HepG2 (cell line): ENCODE data around the gene AKIRIN1. TPM values are rescaled to one million over a fixed set of nuclear protein-coding genes. Genes with fewer than 3 reads are reported as not detected.
A peak's percentile ranks its signal among the peaks of the same experiment; 100 is the strongest.

Experiments
- CCAR2 ChIP-seq: fragments of 200-400 bp; formaldehyde crosslinking; optimal IDR thresholded peaks from 2 replicates; pipeline ENCODE3; 2018; ENCODE audit warnings: low read depth, mild to moderate bottlenecking, low read length, moderate library complexity
- DMAP1 ChIP-seq: IDR thresholded peaks from 2 replicates; pipeline ENCODE4 v1.6.1; 2016
- HMGXB4 ChIP-seq, 2 experiments: sonication (generic) in 1 of 2; formaldehyde crosslinking in 1 of 2; IDR thresholded peaks; 2 replicates each; pipeline versions ENCODE4 v1.4.0 to v1.6.1; 2018 to 2020; ENCODE audit warnings: missing genetic modification reagents in 2 of 2, borderline replicate concordance in 1 of 2, low read depth in 1 of 2, mild to moderate bottlenecking in 1 of 2, missing biosample characterization in 1 of 2
- KLF12 ChIP-seq: sonication (generic); formaldehyde crosslinking; IDR thresholded peaks from 2 replicates; pipeline ENCODE4 v1.4.0; 2020; ENCODE audit warnings: missing genetic modification reagents, borderline replicate concordance
- RAD51 ChIP-seq: fragments of 450-650 bp; IDR thresholded peaks from 2 replicates; pipeline ENCODE4 v1.6.1; 2016; ENCODE audit warnings: borderline replicate concordance
- RARA ChIP-seq: IDR thresholded peaks from 2 replicates; pipeline ENCODE4 v1.6.1; 2016; ENCODE audit warnings: missing genetic modification reagents, missing compliant biosample characterization
- RBM39 ChIP-seq: fragments of 200-400 bp; formaldehyde crosslinking; IDR thresholded peaks from one replicate; pipeline ENCODE4 v1.6.1; 2018; ENCODE audit warnings: antibody characterized with exemption, mild to moderate bottlenecking, low read depth, low read length; ENCODE audit not compliant: poor library complexity, severe bottlenecking
- SRF ChIP-seq: IDR thresholded peaks from 2 replicates; pipeline ENCODE4 v1.6.1; 2011; ENCODE audit warnings: mild to moderate bottlenecking, low read depth, low read length, moderate library complexity
- TCF12 ChIP-seq, 2 experiments: fragments of 450-650 bp in 1 of 2; sonication (generic) in 1 of 2; formaldehyde crosslinking in 1 of 2; IDR thresholded peaks; 2 replicates each; pipeline versions ENCODE4 v1.6.1 to v1.8.0; 2017 to 2022; ENCODE audit warnings: antibody characterized with exemption in 1 of 2, mild to moderate bottlenecking in 1 of 2, missing genetic modification reagents in 1 of 2, moderate library complexity in 1 of 2
- UBTF ChIP-seq: sonication (generic); formaldehyde crosslinking; IDR thresholded peaks from 2 replicates; pipeline ENCODE4 v1.4.0; 2020; ENCODE audit warnings: mild to moderate bottlenecking, missing genetic modification reagents
- ZBTB21 ChIP-seq: sonication (generic); formaldehyde crosslinking; IDR thresholded peaks from 2 replicates; pipeline ENCODE4 v1.4.0; 2020; ENCODE audit warnings: missing genetic modification reagents
- ZMYM3 ChIP-seq: sonication (generic); formaldehyde crosslinking; IDR thresholded peaks from 2 replicates; pipeline ENCODE4 v1.5.1; 2020; ENCODE audit warnings: mild to moderate bottlenecking, missing genetic modification reagents
- ZNF292 ChIP-seq: sonication (generic); formaldehyde crosslinking; IDR thresholded peaks from 2 replicates; pipeline ENCODE4 v1.8.1; 2022; ENCODE audit warnings: mild to moderate bottlenecking, low read depth, missing genetic modification reagents, borderline replicate concordance
- ZNF550 ChIP-seq: sonication (generic); formaldehyde crosslinking; IDR thresholded peaks from 2 replicates; pipeline ENCODE4 v1.4.0; 2020; ENCODE audit warnings: mild to moderate bottlenecking, missing genetic modification reagents, borderline replicate concordance
- ZNF598 ChIP-seq: sonication (generic); formaldehyde crosslinking; IDR thresholded peaks from 2 replicates; pipeline ENCODE4 v1.5.1; 2020; ENCODE audit warnings: mild to moderate bottlenecking, missing genetic modification reagents, borderline replicate concordance
- ZUFSP ChIP-seq: sonication (generic); formaldehyde crosslinking; IDR thresholded peaks from 2 replicates; pipeline ENCODE4 v1.9.0; 2021; ENCODE audit warnings: missing genetic modification reagents, mild to moderate bottlenecking, borderline replicate concordance
- polyA plus RNA-seq, 8 experiments: library from polyadenylated mRNA; depleted of rRNA in 3 of 8; stranded (reverse) in 7 of 8; unstranded in 1 of 8; fragments of >200 nt; fragmentation: Illumina TruSeq in 4 of 8; extraction: Trizol in 4 of 8; gene quantifications; 2 replicates each; pipeline versions ENCODE4 v1.2.1 to v1.2.3, GENCODE V29; 2011 to 2016; ENCODE audit warnings: low read depth in 4 of 8, missing spikeins in 1 of 8, mixed read lengths in 1 of 8; ENCODE audit not compliant: insufficient read depth in 1 of 8
- total RNA-seq, 5 experiments: library from RNA; depleted of rRNA; stranded (reverse); fragments of >200 nt; fragmentation: Illumina TruSeq; extraction: Trizol; gene quantifications; 2 replicates each; pipeline ENCODE4 v1.2.3, GENCODE V29; 2016; ENCODE audit warnings: low read depth in 1 of 5
- TF ChIP-seq, protein P1 (sequence below): sonication (generic); formaldehyde crosslinking; IDR thresholded peaks from 2 replicates; pipeline ENCODE4 v1.8.0; 2022; ENCODE audit warnings: missing genetic modification reagents, mild to moderate bottlenecking, borderline replicate concordance
- TF ChIP-seq, protein P2 (sequence below): sonication (generic); formaldehyde crosslinking; IDR thresholded peaks from 2 replicates; pipeline ENCODE4 v1.4.0; 2020; ENCODE audit warnings: missing genetic modification reagents

The AKIRIN1 gene
- total and polyA plus RNA-seq, 2 of the 13 experiments (the other 11 are each of a cell fraction or from before 2014, with no cell fraction given), result 123 to 157 TPM

DNA sequence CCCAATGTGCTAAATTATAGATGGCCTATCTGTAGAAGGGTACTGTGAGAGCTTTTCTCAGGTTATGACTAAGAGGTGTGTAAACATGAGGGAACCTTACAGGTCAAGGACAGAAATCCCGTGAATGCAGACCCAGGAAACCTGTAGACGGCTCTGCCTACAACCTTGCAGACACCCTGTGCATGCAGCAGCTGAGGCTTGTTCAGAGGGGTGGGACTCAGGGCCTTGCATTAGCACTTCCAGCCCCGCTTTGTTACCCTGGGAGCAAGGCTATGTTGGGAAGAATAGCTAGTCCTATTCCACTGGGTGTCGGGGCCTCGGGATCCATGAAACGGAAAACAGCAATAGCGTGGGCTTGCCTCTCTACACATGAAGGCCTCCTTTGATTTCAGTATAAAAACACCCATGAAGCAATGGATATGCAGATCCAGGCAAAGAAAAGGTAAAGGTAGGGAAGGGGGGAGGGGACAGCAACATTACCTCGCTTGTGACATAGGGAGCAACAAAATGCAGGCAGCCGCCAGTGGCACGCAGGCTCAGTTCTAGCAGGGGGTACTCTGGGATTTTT lies 25.6 kb downstream of the AKIRIN1 start (continued):
- TF ChIP-seq UBTF (CRISPR knock-in tag) (no peak), ZBTB21 (CRISPR knock-in tag) (0 out of 2 replicates have a peak, but pooled peaks have one; percentile 14), ZUFSP (CRISPR knock-in tag) (no peak), ZNF550 (no peak), TCF12 (IDR thresholded peaks at IDR 0.05) (no peak), TCF12 (CRISPR knock-in tag; IDR thresholded peaks at IDR 0.05) (no peak), RARA (CRISPR knock-in tag) (peak; percentile 92), ZMYM3 (no peak), SRF (no peak), RAD51 (no peak), KLF12 (CRISPR knock-in tag) (no peak), ZNF598 (no peak), DMAP1 (CRISPR knock-in tag) (no peak), CCAR2 (no peak), RBM39 (no peak), HMGXB4 (CRISPR knock-in tag; IDR thresholded peaks at IDR 0.05; ENCODE audit: borderline replicate concordance in 1 of 2, low read depth in 1 of 2) (no peak), ZNF292 (CRISPR knock-in tag) (no peak)
- TF ChIP-seq, protein P1, sequence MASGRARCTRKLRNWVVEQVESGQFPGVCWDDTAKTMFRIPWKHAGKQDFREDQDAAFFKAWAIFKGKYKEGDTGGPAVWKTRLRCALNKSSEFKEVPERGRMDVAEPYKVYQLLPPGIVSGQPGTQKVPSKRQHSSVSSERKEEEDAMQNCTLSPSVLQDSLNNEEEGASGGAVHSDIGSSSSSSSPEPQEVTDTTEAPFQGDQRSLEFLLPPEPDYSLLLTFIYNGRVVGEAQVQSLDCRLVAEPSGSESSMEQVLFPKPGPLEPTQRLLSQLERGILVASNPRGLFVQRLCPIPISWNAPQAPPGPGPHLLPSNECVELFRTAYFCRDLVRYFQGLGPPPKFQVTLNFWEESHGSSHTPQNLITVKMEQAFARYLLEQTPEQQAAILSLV (CRISPR knock-in tag), result no peak
- TF ChIP-seq, protein P2, sequence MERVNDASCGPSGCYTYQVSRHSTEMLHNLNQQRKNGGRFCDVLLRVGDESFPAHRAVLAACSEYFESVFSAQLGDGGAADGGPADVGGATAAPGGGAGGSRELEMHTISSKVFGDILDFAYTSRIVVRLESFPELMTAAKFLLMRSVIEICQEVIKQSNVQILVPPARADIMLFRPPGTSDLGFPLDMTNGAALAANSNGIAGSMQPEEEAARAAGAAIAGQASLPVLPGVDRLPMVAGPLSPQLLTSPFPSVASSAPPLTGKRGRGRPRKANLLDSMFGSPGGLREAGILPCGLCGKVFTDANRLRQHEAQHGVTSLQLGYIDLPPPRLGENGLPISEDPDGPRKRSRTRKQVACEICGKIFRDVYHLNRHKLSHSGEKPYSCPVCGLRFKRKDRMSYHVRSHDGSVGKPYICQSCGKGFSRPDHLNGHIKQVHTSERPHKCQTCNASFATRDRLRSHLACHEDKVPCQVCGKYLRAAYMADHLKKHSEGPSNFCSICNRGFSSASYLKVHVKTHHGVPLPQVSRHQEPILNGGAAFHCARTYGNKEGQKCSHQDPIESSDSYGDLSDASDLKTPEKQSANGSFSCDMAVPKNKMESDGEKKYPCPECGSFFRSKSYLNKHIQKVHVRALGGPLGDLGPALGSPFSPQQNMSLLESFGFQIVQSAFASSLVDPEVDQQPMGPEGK (CRISPR knock-in tag), result no peak
